G401.6 (cell line): Measurements from ENCODE around the gene TIMP1.

Experiments used
- FAIRE-seq: peaks from 2 replicates; lab custom pipeline; 2012; peaks lifted over from hg19 to GRCh38; lab: Jason Lieb, UNC

Gene TIMP1

DNA sequence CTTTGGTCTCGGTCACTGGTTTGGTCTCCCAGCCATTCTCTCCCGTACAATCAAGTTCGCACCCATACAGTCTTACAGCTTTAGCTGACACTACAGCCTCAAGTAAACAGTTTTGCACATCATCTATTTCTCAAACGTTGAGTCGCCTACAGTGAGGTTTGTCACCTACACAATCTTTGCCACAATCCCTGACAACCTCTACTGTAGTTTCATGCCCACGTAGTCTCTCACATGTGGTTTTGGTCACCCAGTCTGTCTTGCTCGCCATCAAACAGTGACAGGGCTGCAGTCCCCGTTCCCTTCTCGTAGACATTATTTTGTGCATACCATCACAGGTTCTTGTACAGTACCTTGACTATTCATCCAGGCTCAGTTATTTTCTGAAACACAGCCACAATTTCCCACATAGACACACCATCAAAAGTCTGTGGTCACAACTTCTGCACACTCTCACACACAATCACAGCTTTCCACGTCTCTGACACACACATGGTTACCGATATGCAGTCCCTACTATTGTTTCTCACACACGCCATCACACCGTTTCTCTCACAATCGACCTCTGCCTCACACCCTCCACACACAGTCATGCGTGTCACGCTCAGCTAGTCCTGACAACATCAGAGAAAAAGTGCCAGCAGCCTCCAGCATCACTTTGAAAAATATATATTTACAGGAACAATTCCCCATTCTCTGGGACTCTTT, 52.8 kb downstream of the TIMP1 start:
- no peak for FAIRE-seq
